HG03039 (cell line): ENCODE data around the gene MTMR8.

Experiments
- ATAC-seq: cut with Tn5 transposase; IDR thresholded peaks from one replicate; pipeline ENCODE4 v1.9.1; 2021; ENCODE audit warnings: mild to moderate bottlenecking, moderate library complexity; ENCODE audit not compliant: unreplicated experiment

MTMR8 gene

GRCh38 chrX:64321507-64321906, 73.7 kb downstream of the MTMR8 start:
- ATAC-seq, result no peak

GRCh38 chrX:64313624-64314023, 81.6 kb downstream of the MTMR8 start:
- ATAC-seq, result no peak

- no peak for ATAC-seq
These were observed 88.5 kb downstream of the MTMR8 start for GRCh38 chrX:64306712-64307111.

- no peak for ATAC-seq
These were observed 104.1 kb downstream of the MTMR8 start for GRCh38 chrX:64291123-64291522.

- ATAC-seq, result no peak
These were observed 130.0 kb downstream of the MTMR8 start for GRCh38 chrX:64265265-64265664.

- no peak for ATAC-seq
These were observed 164.9 kb downstream of the MTMR8 start, which contains the start of gene ASB12 for GRCh38 chrX:64230123-64230970. TSS of gene ASB12 (minus strand) at chrX:64230607. CDS start at chrX:64225650, 4,957 bp downstream.

- no peak for ATAC-seq
These were observed 166.1 kb downstream of the MTMR8 start for GRCh38 chrX:64229154-64229553.
